GM18505 (cell line): ENCODE data around the gene ARL6IP1.
"Not testable (repeated sequence)": the region's sequence is repeated elsewhere in the genome, so short reads cannot be mapped to it uniquely, and the experiment has no call there.

Experiments used
- ATAC-seq: cut with Tn5 transposase; IDR thresholded peaks from one replicate; pipeline ENCODE4 v1.9.1; 2021; ENCODE audit not compliant: unreplicated experiment
- POLR2A ChIP-seq: IDR thresholded peaks from 4 replicates; pipeline ENCODE4 v1.6.1; 2011; ENCODE audit warnings: borderline replicate concordance; ENCODE audit not compliant: insufficient read depth, insufficient read length; ENCODE audit errors: extremely low read depth

The ARL6IP1 gene

GRCh38 chr16:18789515-18789849 is 11.9 kb downstream of the ARL6IP1 start:
- no peak for TF ChIP-seq POLR2A

GRCh38 chr16:18788828-18789514 is 12.4 kb downstream of the ARL6IP1 start:
- TF ChIP-seq POLR2A, result no peak
- ATAC-seq, result no peak

More at GRCh38 chr16:18789515-18789849, 11.9 kb downstream of the ARL6IP1 start:
- ATAC-seq, result no peak

- ATAC-seq, result no peak
- no peak for TF ChIP-seq POLR2A
Measured at GRCh38 chr16:18784917-18785623, 16.3 kb downstream of the ARL6IP1 start.

- ATAC-seq, result no peak
- peak; percentile 2 for TF ChIP-seq POLR2A
Measured at GRCh38 chr16:18783430-18784341, 17.7 kb downstream of the ARL6IP1 start.

- TF ChIP-seq POLR2A, result peak; percentile 14
- no peak for ATAC-seq
Measured at GRCh38 chr16:18782697-18783429, 18.5 kb downstream of the ARL6IP1 start.

- not testable (repeated sequence) for ATAC-seq
Measured at GRCh38 chr16:18781232-18781631, 20.1 kb downstream of the ARL6IP1 start.

- ATAC-seq, result not testable (repeated sequence)
Measured at GRCh38 chr16:18780460-18781026, 20.8 kb downstream of the ARL6IP1 start.

GRCh38 chr16:18777664-18778063 is 23.7 kb downstream of the ARL6IP1 start:
- ATAC-seq, result not testable (repeated sequence)

- not testable (repeated sequence) for ATAC-seq
Measured at GRCh38 chr16:18776334-18776733, 25.0 kb downstream of the ARL6IP1 start.

- ATAC-seq, result not testable (repeated sequence)
Measured at GRCh38 chr16:18774651-18775050, 26.7 kb downstream of the ARL6IP1 start.

- ATAC-seq, result not testable (repeated sequence)
Measured at GRCh38 chr16:18772171-18772570, 29.2 kb downstream of the ARL6IP1 start.

- not testable (repeated sequence) for ATAC-seq
Measured at GRCh38 chr16:18770336-18770962, 30.9 kb downstream of the ARL6IP1 start.

- ATAC-seq, result not testable (repeated sequence)
Measured at GRCh38 chr16:18767217-18767616, 34.1 kb downstream of the ARL6IP1 start.

GRCh38 chr16:18762713-18763112 is 38.6 kb downstream of the ARL6IP1 start:
- peak; percentile 54 for ATAC-seq

- ATAC-seq, result peak; percentile 47
Measured at GRCh38 chr16:18759598-18760520, 41.5 kb downstream of the ARL6IP1 start.

- not testable (repeated sequence) for ATAC-seq
Measured at GRCh38 chr16:18757960-18758660, 43.2 kb downstream of the ARL6IP1 start.

- ATAC-seq, result not testable (repeated sequence)
Measured at GRCh38 chr16:18756639-18757038, 44.7 kb downstream of the ARL6IP1 start.
